ENCODE results near the gene LMNB1. TPM values are rescaled to one million over a fixed set of nuclear protein-coding genes. Genes with fewer than 3 reads are reported as not detected.
"Not testable (repeated sequence)": the region's sequence is repeated elsewhere in the genome, so short reads cannot be mapped to it uniquely, and the experiment has no call there.

Gene LMNB1, protein sequence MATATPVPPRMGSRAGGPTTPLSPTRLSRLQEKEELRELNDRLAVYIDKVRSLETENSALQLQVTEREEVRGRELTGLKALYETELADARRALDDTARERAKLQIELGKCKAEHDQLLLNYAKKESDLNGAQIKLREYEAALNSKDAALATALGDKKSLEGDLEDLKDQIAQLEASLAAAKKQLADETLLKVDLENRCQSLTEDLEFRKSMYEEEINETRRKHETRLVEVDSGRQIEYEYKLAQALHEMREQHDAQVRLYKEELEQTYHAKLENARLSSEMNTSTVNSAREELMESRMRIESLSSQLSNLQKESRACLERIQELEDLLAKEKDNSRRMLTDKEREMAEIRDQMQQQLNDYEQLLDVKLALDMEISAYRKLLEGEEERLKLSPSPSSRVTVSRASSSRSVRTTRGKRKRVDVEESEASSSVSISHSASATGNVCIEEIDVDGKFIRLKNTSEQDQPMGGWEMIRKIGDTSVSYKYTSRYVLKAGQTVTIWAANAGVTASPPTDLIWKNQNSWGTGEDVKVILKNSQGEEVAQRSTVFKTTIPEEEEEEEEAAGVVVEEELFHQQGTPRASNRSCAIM
- 3.1 and 4.6 TPM in 2 replicates for total RNA-seq
- 0.77 TPM for polyA plus RNA-seq (2012)

DNA sequence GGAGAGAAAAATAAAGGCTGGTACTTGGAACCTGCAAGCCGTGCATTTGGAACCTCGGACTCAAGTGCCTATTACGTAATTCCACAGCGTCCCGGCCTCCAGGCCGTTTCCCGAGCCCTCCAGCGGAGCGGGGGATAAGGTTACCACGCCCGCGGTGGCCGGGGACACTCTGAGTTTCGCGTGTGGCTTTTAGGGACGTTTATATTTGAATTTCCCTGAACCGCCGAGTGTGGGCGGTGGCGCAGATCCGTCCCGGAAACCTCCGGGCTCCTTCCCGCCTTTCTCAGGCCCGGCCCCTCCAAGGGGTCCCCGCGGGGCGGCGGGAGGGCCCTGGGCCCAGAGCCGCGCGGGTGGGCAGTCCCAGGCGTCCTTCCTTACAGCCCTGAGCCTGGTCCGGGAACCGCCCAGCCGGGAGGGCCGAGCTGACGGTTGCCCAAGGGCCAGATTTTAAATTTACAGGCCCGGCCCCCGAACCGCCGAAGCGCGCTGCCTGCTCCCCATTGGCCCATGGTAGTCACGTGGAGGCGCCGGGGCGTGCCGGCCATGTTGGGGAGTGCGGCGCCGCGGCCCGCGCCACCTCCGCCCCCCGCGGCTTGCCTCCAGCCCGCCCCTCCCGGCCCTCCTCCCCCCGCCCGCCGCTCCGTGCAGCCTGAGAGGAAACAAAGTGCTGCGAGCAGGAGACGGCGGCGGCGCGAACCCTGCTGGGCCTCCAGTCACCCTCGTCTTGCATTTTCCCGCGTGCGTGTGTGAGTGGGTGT lies at the start of gene LMNB1:
LMNB1 (plus strand) TSS at position 638 of the 758 bp plus-strand sequence. CDS start 373 bp downstream, outside the sequence.
- peak; percentile 95 for DNase-seq (ENCODE audit: low read depth)

DNA sequence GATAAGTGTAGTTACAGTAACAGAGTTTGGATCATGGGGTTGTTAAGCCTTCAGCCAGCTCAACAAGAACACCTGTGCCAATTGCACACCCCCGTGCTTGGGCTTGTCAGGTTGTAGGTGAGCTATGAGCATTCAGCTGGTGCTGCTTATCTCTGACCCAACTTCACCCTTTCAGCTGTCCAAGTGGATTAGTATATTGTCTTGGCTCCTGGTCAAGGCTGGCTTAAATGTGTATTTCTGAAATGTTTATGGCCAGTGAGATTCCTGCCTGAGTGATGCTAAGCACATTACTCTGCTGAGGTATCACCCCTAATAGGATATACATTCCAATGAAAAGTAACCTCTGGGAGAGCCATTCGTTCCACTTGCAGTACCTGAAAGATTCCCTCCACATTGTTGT lies 44.2 kb upstream of the LMNB1 start:
- no peak for DNase-seq (ENCODE audit: low read depth)

GRCh38 chr5:126734573-126734972 lies 42.4 kb upstream of the LMNB1 start:
- DNase-seq (ENCODE audit: low read depth): not testable (repeated sequence)

- DNase-seq (ENCODE audit: low read depth): no peak
Measured at GRCh38 chr5:126736141-126736540, 40.8 kb upstream of the LMNB1 start.

DNA sequence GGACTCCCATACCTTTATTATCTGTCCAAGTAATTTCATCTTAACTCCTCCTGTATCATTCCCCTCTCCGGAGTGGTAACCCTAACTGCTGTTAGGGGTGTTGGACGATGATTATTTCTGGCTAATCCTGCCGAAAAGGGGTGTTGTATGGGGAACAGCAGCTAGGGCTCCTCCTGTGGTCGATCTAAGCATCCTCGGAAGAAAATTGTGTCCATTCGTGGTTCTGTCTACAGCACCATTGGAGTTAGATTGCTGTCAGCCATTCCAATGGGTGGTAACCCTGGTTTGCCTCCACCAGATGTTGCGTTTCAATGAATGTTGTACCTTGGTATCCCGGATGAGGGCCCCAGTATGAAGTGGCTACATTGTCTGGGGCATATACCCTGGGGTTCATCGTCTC lies 35.6 kb upstream of the LMNB1 start:
- DNase-seq (ENCODE audit: low read depth): no peak

DNA sequence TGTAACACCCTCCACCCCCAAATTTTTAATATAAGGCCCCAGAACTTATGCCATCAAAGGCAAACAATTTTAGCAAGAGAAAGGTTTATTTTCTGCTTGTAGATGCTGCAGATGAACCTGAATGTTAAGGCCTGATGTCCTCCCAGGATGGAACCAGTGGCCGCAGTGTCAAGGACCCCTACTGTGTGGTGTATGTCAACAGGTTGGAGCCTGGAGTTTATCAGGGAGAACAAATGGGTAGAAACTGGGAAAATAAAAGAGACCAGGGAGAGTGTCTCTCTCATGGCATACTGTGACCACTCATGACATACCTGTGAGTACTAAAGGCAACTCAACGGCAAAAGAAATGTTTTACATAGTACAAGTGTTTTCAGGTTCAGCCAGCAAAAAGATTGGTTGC lies 34.5 kb upstream of the LMNB1 start:
- DNase-seq (ENCODE audit: low read depth): no peak

GRCh38 chr5:126744836-126745235 lies 32.1 kb upstream of the LMNB1 start:
- no peak for DNase-seq (ENCODE audit: low read depth)

- no peak for DNase-seq (ENCODE audit: low read depth)
Measured at GRCh38 chr5:126745259-126745992, 31.5 kb upstream of the LMNB1 start.

DNA sequence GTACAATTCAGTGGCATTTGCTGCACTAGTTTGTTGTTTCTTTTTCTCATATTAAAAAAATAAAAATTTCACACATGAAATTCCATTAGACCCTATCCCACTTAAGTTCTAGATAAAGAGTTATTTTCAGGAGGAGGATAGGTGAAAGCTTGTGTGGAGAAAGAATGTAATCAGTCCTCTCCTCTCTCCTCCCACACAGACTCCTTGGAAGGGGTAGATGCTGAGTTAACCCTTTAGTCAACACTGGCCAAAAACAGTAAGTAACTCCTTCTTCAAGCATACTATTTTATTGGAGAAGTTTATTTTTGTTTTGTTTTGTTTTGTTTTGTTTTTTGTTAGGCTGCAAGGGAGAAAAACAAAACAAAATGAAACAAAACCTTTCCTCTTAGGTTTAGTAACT lies 30.6 kb upstream of the LMNB1 start:
- no peak for DNase-seq (ENCODE audit: low read depth)

DNA sequence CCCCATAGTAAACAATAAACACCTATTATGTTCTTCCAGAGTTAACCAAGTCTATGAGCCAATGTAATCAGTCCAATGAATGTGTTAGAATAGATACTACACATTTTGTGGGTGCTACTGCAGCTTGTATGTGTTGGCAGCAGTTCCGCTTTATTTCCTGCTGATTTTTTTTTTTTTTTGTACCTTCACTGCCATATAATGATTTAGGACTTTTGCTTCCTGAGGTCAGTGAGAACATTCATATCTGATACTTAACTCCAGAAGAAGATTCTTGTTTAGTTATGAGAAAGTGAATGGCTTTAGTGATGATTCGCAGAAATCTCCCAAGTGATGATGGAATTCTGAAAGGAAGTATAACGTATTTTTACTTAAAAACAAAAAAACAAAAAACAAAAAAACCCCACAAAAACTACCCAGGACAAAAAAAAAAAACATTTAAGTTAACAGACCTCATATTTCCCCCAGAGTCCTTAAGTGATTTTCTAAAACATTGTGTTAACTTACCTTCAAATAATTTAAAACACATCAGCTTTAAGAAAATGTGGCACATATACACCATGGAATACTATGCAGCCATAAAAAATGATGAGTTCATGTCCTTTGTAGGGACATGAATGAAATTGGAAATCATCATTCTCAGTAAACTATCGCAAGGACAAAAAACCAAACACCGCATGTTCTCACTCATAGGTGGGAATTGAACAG lies 24.7 kb upstream of the LMNB1 start:
- no peak for DNase-seq (ENCODE audit: low read depth)

GRCh38 chr5:126753227-126753626 lies 23.7 kb upstream of the LMNB1 start:
- DNase-seq (ENCODE audit: low read depth): no peak

- DNase-seq (ENCODE audit: low read depth): no peak
Measured at GRCh38 chr5:126754609-126755008, 22.3 kb upstream of the LMNB1 start.

DNA sequence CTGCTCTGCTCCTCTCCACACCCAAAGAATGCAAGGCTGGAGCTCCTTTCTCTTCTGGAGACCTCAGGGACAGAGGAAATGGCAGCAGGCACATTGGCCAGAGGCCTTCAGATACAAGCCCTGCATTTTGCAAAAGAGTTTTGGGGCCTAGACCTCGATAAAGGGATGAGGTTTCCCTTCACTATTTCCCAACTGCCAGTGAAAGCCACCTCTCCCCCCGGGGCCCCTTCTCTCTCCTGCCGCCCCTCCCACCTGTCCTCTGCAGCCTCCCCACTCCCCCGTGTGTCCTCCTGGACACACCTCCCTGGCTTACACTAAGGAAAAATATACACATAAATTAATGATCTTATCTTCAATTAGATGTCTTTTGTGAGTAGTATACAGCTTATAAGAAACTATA lies 21.3 kb upstream of the LMNB1 start:
- no peak for DNase-seq (ENCODE audit: low read depth)

GRCh38 chr5:126757713-126758357 lies 19.1 kb upstream of the LMNB1 start:
- no peak for DNase-seq (ENCODE audit: low read depth)

- no peak for DNase-seq (ENCODE audit: low read depth)
Measured at GRCh38 chr5:126763371-126763770, 13.6 kb upstream of the LMNB1 start.

GRCh38 chr5:126769703-126770102 lies 7.2 kb upstream of the LMNB1 start:
- no peak for DNase-seq (ENCODE audit: low read depth)

- DNase-seq (ENCODE audit: low read depth): not testable (repeated sequence)
Measured at GRCh38 chr5:126773536-126773935, 3.4 kb upstream of the LMNB1 start.

DNA sequence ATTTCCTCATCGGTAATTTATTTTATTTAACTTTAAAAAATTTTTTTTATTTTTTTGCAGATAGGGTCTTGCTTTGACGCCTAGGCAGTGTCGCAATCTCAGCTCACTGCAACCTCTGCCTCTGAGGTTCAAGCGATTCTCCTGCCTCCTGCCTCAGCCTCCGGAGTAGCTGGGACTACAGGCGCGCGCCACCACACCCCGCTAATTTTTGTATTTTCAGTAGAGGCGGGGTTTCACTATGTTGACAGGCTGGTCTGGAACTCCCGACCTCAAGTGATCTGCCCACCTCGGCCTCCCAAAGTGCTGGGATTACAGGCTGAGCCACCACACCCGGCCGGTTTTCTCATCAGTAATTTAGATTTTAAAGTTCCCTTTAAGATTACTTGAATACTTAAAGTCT lies 2.3 kb upstream of the LMNB1 start:
- DNase-seq (ENCODE audit: low read depth): not testable (repeated sequence)

DNA sequence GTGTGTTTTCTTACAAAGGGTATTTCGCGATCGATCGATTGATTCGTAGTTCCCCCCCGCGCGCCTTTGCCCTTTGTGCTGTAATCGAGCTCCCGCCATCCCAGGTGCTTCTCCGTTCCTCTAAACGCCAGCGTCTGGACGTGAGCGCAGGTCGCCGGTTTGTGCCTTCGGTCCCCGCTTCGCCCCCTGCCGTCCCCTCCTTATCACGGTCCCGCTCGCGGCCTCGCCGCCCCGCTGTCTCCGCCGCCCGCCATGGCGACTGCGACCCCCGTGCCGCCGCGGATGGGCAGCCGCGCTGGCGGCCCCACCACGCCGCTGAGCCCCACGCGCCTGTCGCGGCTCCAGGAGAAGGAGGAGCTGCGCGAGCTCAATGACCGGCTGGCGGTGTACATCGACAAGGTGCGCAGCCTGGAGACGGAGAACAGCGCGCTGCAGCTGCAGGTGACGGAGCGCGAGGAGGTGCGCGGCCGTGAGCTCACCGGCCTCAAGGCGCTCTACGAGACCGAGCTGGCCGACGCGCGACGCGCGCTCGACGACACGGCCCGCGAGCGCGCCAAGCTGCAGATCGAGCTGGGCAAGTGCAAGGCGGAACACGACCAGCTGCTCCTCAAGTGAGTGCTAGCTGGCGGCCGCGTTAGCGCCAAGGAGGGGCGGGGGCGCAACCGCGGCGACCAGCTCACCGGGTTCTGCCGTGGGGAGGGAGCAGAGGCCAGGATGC lies 480 bp downstream of the LMNB1 start:
- DNase-seq (ENCODE audit: low read depth): peak; percentile 66
